GM20431 (cell line): ENCODE results near the gene SNX9.

Experiments
- in situ Hi-C: fragments of 300-500 bp; cut with MseI, MboI; formaldehyde crosslinking; loops from one replicate; pipeline ENCODE4 v1.15.0; 2020; ENCODE audit warnings: low sequenced_read_pairs; ENCODE audit not compliant: unreplicated experiment

Gene SNX9

DNA sequence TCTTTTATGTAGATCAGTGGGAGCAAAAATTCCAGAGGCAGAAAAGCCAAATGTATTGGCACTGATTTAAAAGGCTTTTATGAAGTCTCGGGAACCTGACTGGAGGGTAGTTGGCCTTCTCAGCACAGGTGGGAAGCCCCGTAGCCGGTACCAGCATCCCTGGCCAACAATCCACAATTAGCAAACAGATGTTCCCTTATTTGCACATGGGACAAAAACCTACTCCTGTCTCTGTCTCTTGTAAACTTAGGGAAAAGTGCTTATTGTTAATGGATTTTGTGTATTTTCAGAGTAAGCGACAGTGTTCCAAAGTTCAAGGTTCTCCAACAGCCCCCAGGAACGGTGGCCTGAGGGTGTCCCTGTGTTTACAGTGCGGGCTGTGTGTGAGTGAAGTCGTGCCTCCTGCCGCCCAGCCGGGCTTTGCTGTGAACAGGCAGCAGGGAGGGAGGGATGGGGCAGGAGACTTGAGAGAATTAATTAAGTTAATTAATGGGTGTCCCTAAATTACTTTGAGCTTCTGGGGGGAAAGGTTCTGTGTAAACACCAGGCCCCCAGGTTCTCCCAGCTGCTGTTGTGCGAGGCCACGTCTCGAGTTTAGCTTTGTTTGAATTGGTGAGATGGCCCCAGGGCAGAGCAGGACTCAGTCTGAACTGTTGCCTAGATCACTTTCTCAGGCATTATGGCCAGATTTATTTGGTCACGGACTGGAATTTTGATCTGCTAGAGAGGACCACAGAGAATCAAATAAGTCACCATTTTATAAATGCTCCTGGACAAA lies 162.5 kb downstream of the SNX9 start:
- in situ Hi-C loops = no loop called here

DNA sequence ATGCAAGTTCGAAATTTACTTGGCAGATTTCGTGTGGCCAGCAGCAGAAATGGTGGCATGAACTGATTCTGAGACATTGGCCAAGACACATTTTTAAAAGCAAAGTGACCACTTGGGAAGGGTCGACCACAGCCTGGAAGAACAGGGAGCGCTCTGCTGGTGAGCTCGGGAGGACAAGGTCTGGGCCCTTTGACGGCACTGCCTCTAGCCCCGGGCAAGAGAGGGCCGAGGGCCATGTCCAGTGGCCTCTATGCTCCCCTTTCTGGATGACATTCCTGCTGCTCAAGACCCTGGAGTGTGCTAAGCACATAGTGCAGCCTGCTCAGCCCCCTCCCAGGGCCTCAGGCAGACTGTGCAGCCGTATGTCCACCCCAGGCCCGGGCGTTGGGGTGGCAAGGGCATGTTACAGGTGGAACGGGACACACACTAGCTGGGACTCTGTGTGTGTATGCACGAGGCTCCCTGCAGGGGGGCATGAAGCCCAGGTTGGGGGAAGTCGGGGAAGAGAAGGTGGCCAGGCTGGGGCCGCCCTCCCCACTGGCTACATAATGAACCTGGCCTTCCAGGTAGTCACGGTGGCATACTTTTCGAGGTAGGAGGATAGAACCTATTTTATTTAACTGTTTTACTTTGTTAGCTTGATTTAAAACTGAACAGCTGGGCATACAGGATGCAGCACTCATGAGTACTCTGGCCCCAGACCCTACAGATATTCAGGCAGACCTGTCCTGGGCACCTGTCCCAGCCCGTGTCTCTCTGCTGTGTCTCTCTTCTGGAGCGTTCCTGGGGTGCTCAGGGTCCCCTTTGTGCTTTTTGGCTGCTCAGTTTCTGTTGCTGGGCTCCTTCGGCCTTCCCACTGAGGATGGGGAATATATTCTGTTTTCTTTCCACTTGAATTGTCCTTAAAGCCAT lies 165.0 kb downstream of the SNX9 start:
- in situ Hi-C loops = no loop called here

GRCh38 chr6:157988700-157989063 lies 165.6 kb downstream of the SNX9 start:
- in situ Hi-C loops = no loop called here

DNA sequence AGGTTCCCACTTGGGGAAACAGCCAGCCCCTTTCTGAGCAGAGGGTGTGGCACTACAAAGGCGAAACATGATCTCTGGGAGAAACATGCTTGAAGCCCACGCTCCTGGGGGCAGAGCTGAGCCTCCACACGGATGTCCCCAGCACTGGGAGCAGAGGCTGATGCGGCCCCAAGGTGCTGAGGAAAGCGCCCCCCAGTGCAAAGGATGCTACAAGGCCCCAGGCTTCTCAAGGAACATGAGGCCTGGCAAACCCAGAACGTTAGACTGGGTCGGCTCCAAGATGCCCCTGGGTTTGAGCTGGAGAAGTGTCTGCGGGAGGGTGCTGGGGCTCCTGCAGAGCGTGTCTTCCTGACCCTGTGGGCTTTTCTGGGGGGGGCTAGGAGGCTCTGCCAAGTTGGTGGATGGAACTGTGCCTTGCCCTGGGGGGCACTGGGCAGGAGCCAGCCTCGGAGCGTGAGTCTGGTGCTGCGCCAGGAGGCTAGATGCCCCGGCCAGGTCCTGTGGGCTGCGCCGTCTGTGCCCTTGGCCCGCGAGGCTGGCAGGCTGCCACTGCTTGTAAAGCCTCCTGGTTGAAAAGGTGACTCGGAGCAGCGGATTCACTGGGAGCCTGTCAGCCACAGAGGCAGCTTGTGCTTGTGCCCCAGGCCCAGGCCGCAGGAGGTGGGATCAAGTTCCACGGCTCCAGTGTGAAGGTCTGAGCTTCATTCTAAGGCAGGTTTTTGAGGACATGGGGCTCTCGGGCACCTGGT lies 166.7 kb downstream of the SNX9 start:
- in situ Hi-C loops = no loop called here

GRCh38 chr6:157990321-157991066 lies 167.4 kb downstream of the SNX9 start:
- in situ Hi-C loops = no loop called here

GRCh38 chr6:157991067-157991432 lies 168.0 kb downstream of the SNX9 start:
- in situ Hi-C loops = no loop called here

DNA sequence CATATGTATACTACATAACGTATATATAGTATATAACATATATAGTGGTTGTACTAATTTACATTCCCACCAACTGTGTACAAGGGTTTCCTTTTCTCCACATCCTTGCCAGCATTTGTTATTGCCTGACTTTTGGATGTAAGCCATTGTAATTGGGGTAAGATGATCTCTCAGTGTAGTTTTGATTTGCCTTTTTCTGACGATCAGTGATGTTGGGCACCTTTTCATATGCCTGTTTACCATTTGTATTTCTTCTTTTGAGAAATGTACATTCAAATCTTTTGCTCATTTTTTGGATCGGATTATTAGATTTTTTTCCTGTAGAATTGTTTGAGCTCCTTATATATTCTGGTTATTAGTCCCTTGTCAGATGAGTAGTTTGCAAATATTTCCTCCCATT lies 170.0 kb downstream of the SNX9 start:
- in situ Hi-C loops = no loop called here

GRCh38 chr6:157994125-157994795 lies 171.2 kb downstream of the SNX9 start:
- in situ Hi-C loops = no loop called here
